Activated T-helper 1 cell treated with anti-CD3 and anti-CD28 coated beads, Interleukin-12 subunit alpha, Interleukin-12 subunit beta, Interleukin-2, Interleukin-4 antibody, amounts not matched to agents 30 ng/mL and 10 ng/mL and 1 ng/mL, durations not matched to agents 14 hours and 24 hours and 36 hours (primary cell): ENCODE measurements around the gene UQCC2. TPM values are rescaled to one million over a fixed set of nuclear protein-coding genes. Genes with fewer than 3 reads are reported as not detected.

ENCODE experiments used
- DNase-seq: peaks from one replicate; pipeline ENCODE4 v3.0.0; 2021; ENCODE audit warnings: low spot score
- H3K27ac Mint-ChIP-seq: one replicate; pipeline ENCODE4 v1.8.0; 2021; ENCODE audit warnings: mild to moderate bottlenecking, mixed read lengths
- H3K27me3 Mint-ChIP-seq: one replicate; pipeline ENCODE4 v1.8.0; 2022; ENCODE audit warnings: mild to moderate bottlenecking, moderate library complexity, mixed read lengths; ENCODE audit not compliant: insufficient read depth
- H3K36me3 Mint-ChIP-seq: one replicate; pipeline ENCODE4 v1.8.0; 2021; ENCODE audit warnings: low read depth, mixed read lengths
- H3K4me1 Mint-ChIP-seq: one replicate; pipeline ENCODE4 v1.8.0; 2021; ENCODE audit warnings: low read depth, mixed read lengths
- H3K4me3 Mint-ChIP-seq: one replicate; pipeline ENCODE4 v1.8.0; 2021; ENCODE audit warnings: mild to moderate bottlenecking, moderate library complexity, mixed read lengths
- H3K9me3 Mint-ChIP-seq: one replicate; pipeline ENCODE4 v1.8.0; 2021; ENCODE audit warnings: mixed read lengths
- intact Hi-C: fragments of 100-400 bp; cut with micrococcal nuclease; formaldehyde crosslinking; loops from one replicate; pipeline ENCODE4 v1.15.1; 2024
- total RNA-seq: library from RNA; stranded (reverse); gene quantifications from 2 replicates; pipeline ENCODE4 v1.2.3, GENCODE V29; 2022

UQCC2 gene
- total RNA-seq, 1 donor from 2014 or later: 123 TPM

DNA sequence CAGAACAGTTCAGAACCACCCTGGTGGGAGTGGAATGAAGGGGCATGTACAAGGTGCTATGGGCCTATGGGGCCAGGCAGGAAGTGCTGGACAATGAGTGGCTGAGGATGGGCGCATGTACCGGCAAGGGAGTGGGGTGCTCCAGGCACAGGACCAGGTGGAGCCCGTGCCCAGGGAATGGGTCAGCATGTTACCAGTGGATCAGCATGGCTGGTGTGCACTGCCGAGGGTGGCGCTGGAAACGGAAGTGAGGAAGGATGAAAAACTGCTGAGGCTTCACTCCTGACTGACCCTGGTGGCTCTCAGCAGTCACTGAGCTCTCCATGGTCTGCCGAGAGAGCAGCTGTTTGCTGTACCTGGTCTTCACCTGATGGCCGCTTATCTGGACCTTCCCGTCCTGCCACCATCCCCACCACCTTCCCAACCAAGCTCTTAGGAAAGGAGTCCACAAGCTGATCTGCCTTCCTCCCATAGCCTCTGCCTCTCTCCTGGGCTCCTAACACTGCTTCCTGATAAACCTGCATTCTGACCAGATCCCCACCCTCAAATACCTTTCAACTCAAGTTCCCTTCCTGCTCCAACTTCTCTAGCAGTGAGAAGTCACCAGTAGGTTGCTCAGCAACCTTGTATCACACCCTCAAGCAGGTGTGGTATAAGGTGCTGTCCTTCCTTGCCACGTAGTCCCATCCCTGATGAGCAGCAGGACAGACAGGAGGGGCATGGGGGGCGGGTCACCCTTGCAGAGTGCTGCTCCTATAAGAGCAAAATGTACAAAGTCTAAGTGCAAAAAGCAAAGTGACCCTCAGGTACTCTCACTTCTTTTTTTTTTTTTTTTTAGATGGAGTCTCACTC is 7.1 kb downstream of the UQCC2 start:
- no peak overlapping the region for H3K27ac Mint-ChIP-seq
- no peak for DNase-seq
- peaks cover 21% of the 10 kb centered on the region for H3K36me3 Mint-ChIP-seq
- no peak overlapping the region for H3K4me3 Mint-ChIP-seq
- intact Hi-C loops: no loop called here
- no peaks in the 10 kb centered on the region for H3K27me3 Mint-ChIP-seq
- H3K4me1 Mint-ChIP-seq: peaks cover 31% of the 10 kb centered on the region
- H3K9me3 Mint-ChIP-seq: no peaks in the 10 kb centered on the region

DNA sequence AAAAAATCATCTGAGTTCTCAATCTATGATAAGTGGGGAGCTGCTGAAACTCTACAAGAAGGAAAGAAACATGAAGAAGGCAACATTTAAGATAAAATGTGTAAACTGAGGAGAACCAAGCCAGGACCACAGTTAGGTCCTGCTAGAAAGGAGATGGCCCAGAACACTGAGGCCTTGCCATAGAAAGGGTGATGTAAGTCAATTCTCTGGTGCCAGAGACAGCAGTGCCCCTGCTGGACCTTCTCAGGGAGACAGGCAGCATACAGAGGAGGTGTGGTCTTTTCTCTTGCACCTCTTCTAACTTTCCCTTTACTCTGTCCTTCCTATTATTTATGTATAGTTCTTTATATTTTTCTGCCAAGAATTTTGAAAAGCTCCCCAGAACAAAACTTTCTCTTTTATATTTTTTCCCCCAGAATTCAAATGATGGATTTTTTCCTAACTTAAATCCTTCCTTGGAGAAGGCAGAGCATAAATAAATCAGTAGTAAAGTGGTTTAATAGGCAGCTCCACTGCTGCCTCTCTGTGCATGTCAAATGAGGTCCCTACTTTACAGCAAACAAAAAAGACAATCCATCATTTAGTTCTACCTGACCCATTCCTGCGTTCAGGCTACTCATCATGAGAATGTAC is 9.0 kb downstream of the UQCC2 start:
- no peak overlapping the region for H3K27ac Mint-ChIP-seq
- H3K4me1 Mint-ChIP-seq: peaks cover 15% of the 10 kb centered on the region
- H3K36me3 Mint-ChIP-seq: peaks cover 17% of the 10 kb centered on the region
- intact Hi-C loops: no loop called here
- H3K27me3 Mint-ChIP-seq: no peaks in the 10 kb centered on the region
- H3K4me3 Mint-ChIP-seq: no peak overlapping the region
- no peak for DNase-seq
- H3K9me3 Mint-ChIP-seq: no peaks in the 10 kb centered on the region

DNA sequence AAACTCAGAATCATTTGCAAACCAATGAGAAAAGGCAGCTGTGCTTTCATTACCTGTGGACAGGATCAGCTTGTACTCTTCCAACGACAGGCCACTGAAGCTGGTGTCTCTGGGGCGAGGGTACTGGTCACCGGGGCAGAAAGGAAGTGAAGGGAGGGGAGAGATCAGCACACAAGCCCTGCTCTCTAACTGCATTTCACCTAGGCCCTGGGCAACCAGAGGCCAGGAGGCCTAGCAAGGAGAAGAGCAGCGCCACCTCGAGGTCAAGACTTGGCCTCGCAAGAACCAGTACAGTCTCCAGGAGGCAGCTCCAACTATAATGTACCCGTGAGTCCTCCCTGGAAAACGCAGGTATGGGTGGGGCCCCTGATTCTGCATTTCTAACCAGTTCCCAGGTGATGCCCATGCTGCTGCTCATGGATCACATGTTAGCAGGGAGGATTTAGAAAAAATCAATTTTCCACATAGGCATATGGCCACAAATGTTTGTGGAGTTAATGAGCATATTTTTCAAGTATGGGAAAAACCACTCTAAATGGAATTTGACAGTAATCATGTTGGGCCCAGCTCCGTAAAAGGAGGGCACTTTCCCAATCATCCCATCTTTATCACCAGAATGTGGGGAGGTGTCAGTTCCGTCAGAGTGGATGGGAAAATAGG is 11.0 kb downstream of the UQCC2 start:
- Mint-ChIP-seq H3K9me3 (no peaks in the 10 kb centered on the region), H3K36me3 (peaks cover 29% of the 10 kb centered on the region), H3K27ac (peak overlapping the region; percentile 1), H3K27me3 (no peaks in the 10 kb centered on the region), H3K4me3 (no peak overlapping the region), H3K4me1 (peaks cover 31% of the 10 kb centered on the region)
- intact Hi-C loops: loop anchor here (1.0 kb wide), 3 partner anchors 10 to 115 kb away; no protein-coding TSS in a partner anchor
- DNase-seq: peak; percentile 69

DNA sequence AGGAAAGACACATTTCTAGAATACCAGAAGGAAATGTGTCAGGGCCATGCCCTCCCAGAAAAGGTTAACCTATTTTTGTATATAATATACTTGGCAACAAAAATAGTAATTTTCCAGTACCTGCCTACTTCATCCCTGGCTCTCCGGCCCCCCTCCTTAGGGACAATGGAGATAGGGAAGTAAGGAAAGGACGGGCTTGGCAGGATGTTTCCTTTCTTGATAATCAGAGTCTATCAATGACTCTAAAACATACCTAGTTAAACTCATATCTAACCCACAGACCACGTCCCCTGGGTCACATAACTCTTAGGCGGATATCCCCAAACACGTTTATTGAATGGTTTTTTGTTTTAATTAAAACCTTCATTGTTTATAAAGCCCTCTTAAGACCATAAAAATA is 11.8 kb downstream of the UQCC2 start:
- peaks cover 29% of the 10 kb centered on the region for H3K36me3 Mint-ChIP-seq
- H3K27ac Mint-ChIP-seq: no peak overlapping the region
- H3K4me1 Mint-ChIP-seq: peaks cover 36% of the 10 kb centered on the region
- intact Hi-C loops: loop anchor here (1.0 to 10.0 kb wide), 4 partner anchors 11 to 245 kb away; partner anchors contain the start of gene ZBTB9
- H3K4me3 Mint-ChIP-seq: no peak overlapping the region
- no peaks in the 10 kb centered on the region for H3K9me3 Mint-ChIP-seq
- DNase-seq: no peak
- no peaks in the 10 kb centered on the region for H3K27me3 Mint-ChIP-seq

DNA sequence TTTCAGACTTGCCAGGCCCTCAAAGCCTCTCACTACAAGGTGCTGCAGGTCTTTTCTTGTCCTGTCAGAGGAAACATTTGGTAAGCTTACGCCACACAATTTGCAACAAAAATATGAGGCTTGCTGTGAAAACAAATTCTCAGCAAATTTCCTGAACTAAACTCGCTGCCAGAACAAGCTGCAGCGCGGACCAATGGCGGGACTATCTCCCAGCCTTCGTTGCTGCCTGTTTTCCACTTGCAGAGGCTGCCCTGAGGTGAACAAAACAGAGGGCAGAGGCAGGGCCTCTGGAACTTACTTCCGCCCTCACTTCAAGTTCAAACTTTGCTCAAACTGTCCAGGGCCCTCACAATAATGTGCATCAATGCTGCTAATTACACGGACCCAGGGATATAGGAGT is 12.4 kb downstream of the UQCC2 start:
- Mint-ChIP-seq H3K4me3 (no peak overlapping the region), H3K27me3 (no peaks in the 10 kb centered on the region), H3K27ac (peak overlapping the region; percentile 29), H3K4me1 (peaks cover 42% of the 10 kb centered on the region), H3K36me3 (peaks cover 31% of the 10 kb centered on the region), H3K9me3 (no peaks in the 10 kb centered on the region)
- intact Hi-C loops: loop anchor here (10.0 kb wide), 1 partner anchor 244 kb away; the partner anchor contains the start of gene ZBTB9
- DNase-seq: no peak

DNA sequence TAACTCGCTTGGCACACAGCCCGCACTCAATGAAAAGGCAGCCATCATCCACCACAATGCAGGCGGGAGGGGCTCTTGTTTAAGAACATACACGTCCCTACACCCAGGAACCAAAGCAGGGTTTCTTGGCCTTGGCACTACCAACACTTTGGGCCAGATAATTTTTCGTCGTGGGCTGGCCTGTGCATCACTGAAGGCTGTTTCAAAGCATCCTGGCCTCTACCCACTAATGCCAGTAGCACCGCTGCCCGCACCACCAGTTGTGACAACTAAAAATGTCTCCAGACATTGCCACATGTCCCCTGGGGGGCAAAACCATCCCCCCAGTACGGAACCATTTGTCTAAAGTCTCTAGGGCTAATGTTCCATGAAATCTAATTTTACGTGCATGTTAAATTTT is 13.0 kb downstream of the UQCC2 start:
- no peaks in the 10 kb centered on the region for H3K27me3 Mint-ChIP-seq
- intact Hi-C loops: loop anchor here (10.0 kb wide), 1 partner anchor 244 kb away; the partner anchor contains the start of gene ZBTB9
- H3K36me3 Mint-ChIP-seq: peaks cover 31% of the 10 kb centered on the region
- no peak for DNase-seq
- H3K4me3 Mint-ChIP-seq: no peak overlapping the region
- H3K4me1 Mint-ChIP-seq: peaks cover 48% of the 10 kb centered on the region
- H3K9me3 Mint-ChIP-seq: no peaks in the 10 kb centered on the region
- H3K27ac Mint-ChIP-seq: peak overlapping the region; percentile 7

DNA sequence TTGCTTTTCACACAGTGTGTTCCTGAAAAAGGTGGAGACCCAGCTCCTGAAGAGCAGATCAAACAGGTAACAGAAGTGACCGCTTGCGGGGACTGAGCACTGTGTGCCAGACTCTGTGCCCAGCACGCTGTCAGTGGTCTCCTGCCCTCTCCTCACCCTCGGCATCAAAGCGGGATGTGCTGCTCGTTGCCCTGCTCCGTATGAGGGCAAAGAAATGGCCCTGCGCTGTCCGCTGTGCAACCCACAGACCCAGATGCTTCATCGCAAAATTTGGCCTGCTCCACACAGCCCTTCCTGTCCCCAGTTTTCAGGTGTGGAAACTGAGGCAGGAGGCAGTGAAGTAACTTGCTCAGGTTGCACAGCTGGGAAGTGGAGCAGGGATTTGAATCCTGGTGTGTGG is 13.7 kb downstream of the UQCC2 start:
- no peak for DNase-seq
- peaks cover 55% of the 10 kb centered on the region for H3K4me1 Mint-ChIP-seq
- H3K9me3 Mint-ChIP-seq: no peaks in the 10 kb centered on the region
- no peaks in the 10 kb centered on the region for H3K27me3 Mint-ChIP-seq
- intact Hi-C loops: loop anchor here (10.0 kb wide), 1 partner anchor 243 kb away; the partner anchor contains the start of gene ZBTB9
- peaks cover 31% of the 10 kb centered on the region for H3K36me3 Mint-ChIP-seq
- peak overlapping the region; percentile 92 for H3K27ac Mint-ChIP-seq
- H3K4me3 Mint-ChIP-seq: no peak overlapping the region

DNA sequence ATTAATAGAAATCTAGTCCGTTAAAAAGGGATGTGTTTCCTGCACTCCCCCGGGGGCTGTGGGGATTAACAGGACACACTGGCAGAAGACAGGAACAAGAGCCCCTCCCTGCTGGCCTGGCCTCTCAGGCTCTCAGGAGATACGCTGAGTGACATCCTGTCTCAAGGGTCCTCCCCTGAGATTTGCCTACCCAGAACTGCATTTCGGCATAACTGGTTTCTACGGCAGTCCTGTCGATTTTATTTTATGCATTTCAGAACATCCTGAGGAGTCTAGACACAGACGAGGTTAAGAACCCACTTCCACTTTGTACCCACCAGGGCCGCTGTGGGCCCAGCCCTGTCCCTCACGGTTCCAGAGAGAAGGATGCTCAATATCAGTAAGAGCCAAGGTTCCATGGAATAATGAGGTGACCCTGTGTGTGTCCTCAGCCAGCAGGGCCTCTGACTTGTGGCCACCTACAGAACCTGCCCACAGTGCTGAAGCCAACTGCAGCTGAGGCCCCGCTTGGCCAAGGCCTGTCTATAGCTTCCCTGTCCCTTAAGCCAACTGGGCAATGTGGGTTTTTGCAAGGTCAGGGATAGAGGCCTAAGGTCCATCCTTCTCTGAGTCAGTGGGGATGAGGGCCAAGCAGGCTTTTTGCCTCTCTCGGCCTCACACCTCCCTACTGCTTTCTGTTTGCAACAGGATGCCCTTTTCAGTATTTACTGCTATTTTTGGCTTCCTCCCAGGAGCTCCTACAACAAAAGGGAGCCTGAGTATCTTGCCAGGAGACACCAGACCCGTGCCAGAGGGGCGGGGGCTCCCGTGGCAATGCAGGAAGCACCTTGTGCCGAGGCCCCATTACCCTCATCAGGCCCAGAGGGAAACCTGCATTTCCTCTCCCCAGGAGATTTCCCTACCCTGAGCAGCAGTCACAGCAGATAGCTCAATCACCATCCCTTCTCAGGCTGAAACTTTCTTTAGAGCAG is 14.7 kb downstream of the UQCC2 start:
- intact Hi-C loops: loop anchor here (10.0 kb wide), 1 partner anchor 242 kb away; the partner anchor contains the start of gene ZBTB9
- Mint-ChIP-seq H3K36me3 (peaks cover 38% of the 10 kb centered on the region), H3K27ac (peak overlapping the region; percentile 92), H3K4me3 (peak overlapping the region; percentile 62), H3K27me3 (no peaks in the 10 kb centered on the region), H3K9me3 (no peaks in the 10 kb centered on the region), H3K4me1 (peaks cover 65% of the 10 kb centered on the region)
- peak; percentile 13 for DNase-seq

DNA sequence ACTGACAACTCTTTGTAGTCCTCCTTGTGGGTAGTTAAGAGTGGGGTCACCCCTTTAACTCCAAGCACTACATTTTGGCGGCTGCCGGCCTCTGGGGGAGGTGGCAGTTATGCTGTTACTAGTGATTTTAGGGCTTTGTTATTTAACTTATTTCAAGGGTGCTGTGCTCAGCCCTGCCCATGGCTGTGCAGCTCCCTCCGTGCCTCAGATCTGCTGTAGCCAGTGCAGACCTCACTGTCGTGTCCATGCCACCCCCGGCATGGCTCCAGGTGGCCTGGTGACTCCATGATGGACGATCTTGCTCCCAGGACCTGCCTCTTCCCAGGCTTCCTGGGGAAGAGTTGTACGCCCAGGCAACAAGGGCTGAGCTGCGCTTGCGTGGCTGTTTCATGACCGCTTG is 15.4 kb downstream of the UQCC2 start:
- Mint-ChIP-seq H3K9me3 (no peaks in the 10 kb centered on the region), H3K36me3 (peaks cover 42% of the 10 kb centered on the region), H3K27me3 (no peaks in the 10 kb centered on the region), H3K4me3 (peak overlapping the region; percentile 62), H3K4me1 (peaks cover 69% of the 10 kb centered on the region), H3K27ac (peak overlapping the region; percentile 92)
- intact Hi-C loops: loop anchor here (10.0 kb wide), 1 partner anchor 241 kb away; the partner anchor contains the start of gene ZBTB9
- DNase-seq: no peak

DNA sequence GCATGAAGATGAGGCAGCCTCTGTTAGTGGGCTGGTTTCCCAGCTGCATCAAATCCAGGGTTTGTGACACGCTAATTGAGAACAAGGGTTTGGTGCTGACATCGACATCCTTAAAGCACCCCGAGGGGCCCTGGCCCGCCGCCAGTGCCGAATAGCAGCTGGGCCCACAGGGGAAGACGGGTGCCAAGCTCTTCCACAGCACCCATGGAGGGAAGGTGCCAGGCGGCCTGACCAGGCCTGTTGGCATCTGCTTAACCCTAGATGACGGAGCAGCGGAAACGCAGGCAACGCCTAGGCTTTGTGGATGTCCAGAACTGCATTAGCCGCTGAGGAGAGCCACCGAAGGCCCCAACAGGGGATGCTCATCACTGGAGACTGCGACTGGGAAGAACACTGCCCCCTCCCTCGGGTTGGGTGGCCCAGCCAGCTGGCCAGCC is 16.0 kb downstream of the UQCC2 start:
- Mint-ChIP-seq H3K36me3 (peaks cover 45% of the 10 kb centered on the region), H3K27me3 (no peaks in the 10 kb centered on the region), H3K9me3 (no peaks in the 10 kb centered on the region), H3K4me1 (peaks cover 69% of the 10 kb centered on the region), H3K4me3 (no peak overlapping the region), H3K27ac (peak overlapping the region; percentile 91)
- DNase-seq: no peak
- intact Hi-C loops: loop anchor here (2.0 to 10.0 kb wide), 3 partner anchors 15 to 241 kb away; partner anchors contain the start of genes ITPR3, UQCC2 and ZBTB9

DNA sequence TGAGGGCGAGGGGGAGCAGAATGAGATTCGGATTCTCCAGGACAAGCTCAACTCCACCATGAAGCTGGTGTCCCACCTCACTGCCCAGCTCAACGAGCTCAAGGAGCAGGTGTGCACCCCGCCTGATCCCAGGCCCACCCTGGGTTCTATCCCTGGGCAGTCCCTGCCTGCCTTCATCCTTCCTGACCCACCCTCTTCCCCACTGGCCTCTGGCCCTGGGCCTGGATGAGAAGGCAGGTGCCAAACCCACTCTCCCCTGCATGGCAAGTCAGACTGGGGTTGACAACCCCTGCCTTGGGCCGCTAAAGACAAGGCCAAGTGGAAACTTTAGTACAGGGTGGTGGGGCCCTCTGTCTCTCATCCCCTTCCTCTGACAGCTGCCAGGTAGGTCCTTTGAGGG is 16.5 kb downstream of the UQCC2 start:
- H3K27ac Mint-ChIP-seq: peak overlapping the region; percentile 91
- H3K36me3 Mint-ChIP-seq: peaks cover 42% of the 10 kb centered on the region
- H3K9me3 Mint-ChIP-seq: no peaks in the 10 kb centered on the region
- H3K4me3 Mint-ChIP-seq: peak overlapping the region; percentile 55
- no peaks in the 10 kb centered on the region for H3K27me3 Mint-ChIP-seq
- intact Hi-C loops: loop anchor here (2.0 to 10.0 kb wide), 3 partner anchors 16 to 240 kb away; partner anchors contain the start of genes ITPR3, UQCC2 and ZBTB9
- DNase-seq: no peak
- H3K4me1 Mint-ChIP-seq: peaks cover 64% of the 10 kb centered on the region
